HG03575 (cell line): ENCODE results near the gene GLI3.

Source experiments
- ATAC-seq: cut with Tn5 transposase; IDR thresholded peaks from one replicate; pipeline ENCODE4 v1.9.1; 2021; ENCODE audit not compliant: unreplicated experiment, insufficient number of reproducible peaks, low FRiP score; ENCODE audit errors: extremely low read depth

GLI3 gene

DNA sequence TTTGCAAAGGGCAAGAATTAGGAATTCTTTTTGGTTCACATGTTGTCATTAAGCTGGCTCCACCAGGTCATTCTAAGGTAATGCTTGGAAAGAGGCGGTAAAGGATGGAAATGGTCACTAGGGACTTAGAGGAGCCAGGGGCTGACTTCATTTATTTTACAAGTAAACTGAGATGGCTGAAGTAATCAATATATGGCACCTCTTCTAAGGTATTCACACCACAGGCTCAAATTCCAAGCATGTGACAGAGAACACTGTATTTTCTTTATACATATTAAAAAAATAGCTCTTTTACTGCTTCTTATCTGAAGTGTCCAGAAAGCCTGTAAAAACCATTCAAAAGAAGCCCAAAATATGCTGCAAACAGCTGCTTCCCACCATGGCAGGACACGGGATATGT lies 239.0 kb downstream of the GLI3 start:
- no peak for ATAC-seq

DNA sequence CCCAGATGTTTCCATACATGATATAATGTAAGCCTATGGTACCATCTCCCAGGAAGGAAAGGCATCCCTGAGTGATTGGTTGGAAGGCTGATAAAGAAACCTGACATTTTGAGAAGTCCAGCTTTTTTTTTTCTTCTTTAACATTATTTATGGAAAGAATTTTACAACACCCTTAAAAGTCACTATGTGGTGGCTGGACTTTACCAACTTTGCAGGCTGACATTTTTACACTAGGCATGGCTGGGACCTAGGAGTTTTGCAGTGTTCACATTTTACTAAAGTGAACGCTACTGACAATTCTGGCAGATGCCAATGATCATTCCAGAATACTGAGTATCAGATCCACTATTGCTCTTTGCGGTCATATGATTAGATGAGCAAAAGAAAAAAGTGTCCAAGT lies 239.9 kb downstream of the GLI3 start:
- ATAC-seq = no peak

DNA sequence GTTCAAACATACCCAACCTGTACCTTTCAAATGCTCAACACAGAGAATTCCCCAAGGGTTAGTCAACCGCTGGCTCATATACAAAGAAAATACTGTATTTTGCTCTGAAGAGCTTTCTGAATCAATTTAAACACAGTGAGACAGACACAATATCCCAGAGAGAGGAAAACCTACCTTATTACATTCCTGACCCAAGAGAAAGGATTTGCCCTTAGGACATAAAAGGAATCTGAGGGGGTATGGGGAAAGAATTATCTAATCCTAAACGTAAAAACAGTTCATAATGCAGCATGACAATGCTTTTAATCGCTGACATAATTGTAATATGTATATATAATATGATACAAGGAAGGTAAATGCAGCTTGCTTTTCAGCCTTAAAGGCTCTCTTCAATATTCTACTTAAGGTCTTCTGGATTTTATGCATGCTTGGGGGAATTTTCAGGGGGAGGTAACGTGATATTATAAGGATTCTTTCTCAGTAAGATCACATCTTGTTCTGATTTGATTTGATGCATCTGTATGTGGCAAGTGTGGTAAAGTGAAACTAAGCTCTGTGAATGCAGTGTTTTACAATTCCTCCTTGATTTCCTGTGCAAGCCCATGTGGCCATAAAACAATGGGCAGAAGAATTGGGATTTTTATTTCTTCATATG lies 240.5 kb downstream of the GLI3 start:
- no peak for ATAC-seq

DNA sequence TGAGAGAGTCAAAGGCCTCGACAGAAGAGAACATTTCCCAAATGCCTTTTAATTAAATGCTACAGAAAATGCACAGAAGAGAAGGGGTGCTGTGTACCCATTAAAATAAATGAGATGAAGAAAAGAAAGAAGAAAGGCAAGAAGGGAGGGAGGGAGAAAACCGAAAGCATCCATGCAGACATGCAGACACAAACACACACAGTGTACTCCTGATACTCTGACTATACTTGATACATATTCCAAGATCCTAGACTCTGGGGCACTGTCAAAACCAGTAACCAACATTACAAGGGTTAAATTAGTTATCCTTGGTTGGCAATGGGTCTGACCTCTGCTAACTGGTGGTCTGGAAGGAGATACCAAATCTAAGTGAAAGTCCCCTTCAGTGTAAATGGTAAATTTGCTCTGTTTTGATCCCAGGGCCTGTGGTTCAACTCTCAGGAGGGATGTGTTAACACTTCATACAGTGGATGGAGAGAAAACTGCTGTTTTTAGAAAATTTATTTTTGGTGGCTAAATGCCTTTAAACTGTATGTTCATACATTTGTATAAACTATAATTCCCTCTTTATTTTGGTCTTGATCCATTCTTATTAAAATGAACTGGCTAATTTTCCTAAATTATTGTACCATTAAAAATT lies 241.3 kb downstream of the GLI3 start:
- no peak for ATAC-seq

DNA sequence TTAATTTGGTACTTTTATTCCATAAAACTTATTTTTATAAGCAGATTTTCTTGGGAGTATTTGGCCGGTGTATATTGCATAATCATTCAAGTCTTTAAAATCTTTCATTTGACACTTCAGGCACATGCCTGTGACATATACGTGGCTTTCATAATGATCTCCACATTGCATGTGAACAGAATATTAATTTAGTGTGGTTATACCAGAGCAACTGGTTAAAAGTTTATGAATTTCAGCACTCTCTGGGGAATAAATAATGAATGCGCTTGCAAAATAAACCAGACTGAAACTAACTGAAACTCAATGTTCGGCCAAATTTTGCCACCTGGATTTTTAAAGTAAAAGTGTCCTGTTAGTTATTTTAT lies 242.3 kb downstream of the GLI3 start:
- no peak for ATAC-seq

DNA sequence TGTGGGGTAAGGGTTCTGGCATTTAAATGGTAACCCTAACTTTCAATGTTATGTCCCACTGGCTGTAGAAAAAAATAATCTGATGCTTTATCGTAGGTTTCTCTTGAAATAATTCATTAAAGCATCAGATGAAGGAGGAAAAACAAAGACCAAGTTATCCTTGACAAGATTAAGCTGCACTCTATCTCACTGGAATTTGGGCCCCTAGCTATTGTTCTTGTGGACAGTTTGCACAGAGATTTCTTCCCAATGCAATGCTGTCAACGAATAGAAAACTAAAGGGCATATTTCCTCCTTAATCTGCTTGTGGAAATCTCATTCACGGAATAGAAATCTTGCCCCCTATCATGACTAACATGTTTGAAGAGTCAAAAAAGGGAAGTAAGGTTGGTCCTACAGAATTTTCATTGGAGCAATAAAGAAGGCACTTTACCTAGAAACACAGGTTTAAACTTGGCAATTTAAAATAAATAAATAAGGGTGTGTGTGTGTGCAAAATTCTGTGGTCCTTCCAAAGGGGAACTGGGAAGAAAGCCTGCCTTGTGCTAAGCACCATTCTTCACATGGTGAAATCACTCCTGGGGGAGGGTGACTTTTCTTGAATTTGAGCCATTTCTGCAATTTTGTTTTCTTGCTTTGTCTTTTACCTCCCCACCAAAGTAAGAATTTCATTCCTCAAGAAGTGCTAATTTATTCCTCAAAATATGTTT lies 242.8 kb downstream of the GLI3 start:
- no peak for ATAC-seq

DNA sequence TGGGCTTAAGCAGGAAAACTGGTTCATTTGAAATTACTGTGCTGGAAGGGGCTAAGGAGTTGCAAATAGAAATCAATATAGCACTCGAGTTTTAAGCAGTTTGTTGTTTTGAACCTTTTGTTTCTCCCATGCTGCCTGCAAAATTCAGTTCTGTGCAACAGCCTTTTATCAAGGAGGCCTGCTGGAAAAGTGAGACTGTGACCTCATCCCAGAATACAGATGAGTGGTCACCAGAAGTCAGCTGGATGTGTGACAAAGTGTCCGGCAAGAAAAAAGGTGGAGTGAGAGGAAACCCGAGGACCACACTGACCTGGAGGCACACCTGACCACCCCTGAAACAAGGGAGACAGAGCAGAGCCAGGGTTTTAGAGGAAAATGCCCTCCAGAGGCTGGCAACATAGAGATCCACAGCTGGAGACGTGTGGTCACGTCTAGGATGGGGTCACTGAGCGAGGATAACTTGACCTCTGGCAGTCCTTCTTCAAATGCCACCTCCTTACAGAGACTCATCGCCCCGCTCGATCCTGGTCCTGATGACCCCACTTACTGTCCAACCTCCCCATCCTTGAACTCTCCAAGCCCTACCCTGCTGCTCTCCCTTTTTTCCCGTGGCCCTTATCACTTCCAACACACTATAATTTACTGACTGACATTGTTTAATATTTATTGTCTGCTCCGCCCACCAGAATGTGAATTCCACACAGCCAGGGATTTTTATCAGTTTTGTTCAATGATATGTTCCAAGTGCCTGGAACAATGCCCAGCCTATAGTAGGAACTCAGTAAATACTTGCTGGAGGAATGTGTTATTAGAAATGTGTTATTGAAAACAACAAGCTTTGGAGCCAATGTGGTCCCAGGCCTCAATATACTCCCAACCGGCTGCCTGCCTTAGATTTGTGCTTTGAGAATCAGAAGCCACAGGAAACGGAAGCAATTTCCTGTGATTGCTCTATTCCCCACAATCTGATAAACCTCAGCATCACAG lies 243.8 kb downstream of the GLI3 start:
- ATAC-seq = no peak

DNA sequence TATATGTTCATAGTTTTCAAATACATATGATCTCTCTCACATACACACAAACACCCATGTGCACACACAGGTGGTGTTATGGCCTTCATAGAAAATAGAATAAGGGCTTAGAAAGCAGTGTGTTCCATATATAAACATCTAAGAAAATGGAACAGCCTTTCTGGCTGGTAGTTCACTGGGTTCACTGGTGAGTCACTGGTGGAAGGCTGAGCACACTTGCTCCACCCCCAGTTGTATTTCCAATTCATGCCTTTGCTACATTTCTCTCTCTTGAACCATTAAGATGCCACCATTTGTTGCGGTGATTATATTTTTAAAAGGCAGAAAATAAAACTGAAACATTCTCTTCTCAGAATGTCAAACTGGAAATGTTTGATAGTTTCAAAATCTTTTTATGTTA lies 252.1 kb downstream of the GLI3 start:
- no peak for ATAC-seq

DNA sequence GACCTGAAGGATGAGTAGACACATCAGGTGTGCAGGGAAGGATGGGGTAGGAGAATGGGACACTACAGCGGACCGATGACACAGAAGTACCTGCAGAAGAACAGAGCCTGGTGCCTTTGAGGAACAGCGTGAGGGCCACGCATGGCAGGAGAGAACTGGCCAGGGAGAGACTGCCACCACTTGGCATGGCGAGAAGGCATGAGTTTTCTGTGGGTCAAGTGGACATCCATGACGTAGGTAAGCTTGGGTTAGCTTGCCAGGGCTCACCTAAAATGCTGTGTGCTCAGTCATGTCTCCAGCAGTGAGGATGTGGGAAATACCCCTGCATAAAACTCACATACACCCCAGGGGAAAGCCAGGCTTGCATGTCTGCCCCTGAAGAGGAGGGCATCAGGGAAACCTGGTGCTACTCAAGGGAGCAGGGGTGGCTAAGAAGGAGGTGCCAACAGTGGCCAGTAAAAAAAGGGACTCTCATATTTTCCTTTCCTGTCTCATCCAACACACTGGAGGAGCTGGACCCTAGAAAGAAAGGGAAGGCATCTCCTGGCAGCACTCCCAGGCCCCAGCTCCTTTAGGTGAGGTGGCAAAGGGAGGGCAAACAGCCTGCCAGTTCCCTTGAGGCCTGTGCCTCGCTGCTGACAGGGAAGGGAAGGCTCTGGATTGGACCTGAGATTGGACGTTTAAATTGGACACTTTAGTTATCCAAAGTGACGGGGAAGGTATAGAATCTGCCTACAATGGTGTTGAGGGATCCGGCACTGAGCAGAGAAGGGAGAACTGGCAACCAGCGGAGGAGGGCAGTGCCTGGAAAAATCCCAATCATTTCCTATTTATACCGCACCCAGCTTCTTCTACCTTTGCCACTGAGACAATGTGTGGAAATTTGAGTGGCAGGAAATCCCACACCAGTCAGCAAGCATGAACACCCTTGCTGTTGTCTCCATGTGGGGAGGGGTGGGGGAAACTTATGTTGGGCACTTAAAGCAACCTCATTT lies 255.7 kb downstream of the GLI3 start:
- ATAC-seq = no peak

DNA sequence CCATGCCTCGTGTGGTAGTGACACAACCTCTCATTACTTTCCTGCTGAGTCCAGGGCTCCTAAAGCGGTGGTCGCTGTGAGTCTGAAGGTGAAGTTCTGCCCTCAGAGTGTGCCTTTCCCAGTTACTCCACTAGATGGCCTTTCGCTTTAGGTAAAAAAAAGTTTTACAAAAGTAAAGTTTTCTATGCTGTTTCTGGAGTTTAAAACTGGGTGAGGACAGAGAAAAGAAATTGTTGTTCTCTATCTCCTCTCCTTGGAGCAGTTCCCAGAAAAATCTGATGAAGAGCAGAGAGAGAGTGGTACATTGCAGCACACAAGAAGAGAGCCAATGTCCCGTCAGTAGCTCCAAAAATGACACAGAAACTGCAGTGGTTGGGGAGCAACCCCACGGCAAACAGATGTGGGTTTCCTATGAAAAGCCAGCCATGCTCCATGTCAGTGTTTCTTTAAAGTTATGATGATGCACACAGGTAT lies 257.1 kb downstream of the GLI3 start:
- ATAC-seq = no peak

DNA sequence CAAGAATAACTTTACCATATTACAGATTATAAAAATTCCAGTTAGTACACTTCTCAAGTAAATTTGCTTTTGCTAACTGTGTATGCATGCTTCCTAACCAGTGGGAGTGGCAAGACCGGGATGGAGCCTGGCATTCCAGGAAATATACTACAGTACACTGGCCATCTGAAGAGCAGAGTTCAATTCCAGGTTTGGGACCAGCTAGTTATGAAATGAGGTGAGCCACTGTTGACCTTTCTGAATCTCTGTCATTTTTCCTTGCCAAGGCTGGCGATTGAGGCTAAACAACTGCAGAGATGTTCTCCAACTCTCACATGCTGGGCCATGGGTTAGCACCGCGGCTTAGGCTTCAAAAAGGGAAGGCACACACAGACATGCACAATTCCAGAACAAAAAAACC lies 258.2 kb downstream of the GLI3 start:
- no peak for ATAC-seq

DNA sequence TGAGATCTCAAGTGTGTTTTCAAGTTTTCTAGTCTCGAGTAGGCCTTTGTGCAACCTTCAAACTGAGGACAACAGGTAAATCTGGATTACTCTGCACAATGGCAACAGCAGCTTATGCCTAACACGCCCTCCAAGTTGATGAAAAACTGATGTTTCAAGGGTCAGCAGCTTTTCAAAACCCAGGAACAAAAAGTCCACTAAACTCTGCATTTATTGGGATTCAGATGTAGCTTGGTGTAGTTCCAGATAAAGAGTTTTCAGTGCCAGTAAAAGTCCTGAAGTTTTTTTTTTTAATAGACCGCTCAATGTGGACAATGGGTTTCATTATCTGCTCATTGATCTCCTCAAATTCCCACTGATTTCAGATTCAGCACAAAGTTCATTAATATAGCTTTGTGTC lies 259.3 kb downstream of the GLI3 start:
- no peak for ATAC-seq

DNA sequence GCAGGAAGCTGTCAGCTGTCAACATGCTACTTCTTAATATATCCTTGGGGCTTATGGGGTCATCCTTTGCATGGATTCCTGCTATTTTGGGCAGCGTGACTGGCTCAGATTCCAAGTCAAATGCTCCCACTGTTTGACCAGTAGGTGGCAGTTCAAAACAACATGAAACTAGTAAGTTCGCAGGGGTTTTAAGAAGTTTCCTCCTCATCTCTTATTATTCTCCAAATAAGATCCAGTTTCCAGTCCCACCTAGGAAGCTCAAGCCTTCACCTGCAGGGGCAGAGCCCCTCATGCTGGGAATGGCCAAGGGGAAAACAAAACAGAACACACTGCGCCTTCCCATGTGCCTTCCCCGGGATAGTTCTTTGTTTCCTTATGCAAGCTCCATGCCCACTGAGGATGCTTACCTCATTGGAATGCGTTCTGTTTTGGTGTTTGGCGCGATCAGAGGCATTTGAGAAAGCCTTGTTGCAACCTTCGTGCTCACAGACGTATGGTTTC lies 259.8 kb downstream of the GLI3 start:
- ATAC-seq = no peak

DNA sequence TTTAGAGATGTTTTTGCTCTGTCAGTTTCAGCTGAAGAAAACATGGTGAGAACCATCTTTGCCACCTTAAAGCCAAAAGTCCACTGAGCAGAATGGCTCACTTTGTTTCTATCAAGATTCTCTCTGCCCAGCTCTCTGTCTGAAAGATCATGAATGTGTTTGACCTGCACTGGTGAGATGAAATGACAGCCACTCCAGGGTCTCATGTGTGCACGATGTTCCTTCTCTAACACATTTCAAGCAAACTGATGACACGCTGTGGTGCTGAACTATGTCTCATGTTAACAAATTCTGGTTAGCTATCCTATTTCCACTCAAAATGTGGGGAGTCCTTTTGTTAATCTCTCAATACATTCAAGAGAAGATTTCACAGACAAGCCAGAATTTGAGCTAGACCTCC lies 260.6 kb downstream of the GLI3 start:
- no peak for ATAC-seq

DNA sequence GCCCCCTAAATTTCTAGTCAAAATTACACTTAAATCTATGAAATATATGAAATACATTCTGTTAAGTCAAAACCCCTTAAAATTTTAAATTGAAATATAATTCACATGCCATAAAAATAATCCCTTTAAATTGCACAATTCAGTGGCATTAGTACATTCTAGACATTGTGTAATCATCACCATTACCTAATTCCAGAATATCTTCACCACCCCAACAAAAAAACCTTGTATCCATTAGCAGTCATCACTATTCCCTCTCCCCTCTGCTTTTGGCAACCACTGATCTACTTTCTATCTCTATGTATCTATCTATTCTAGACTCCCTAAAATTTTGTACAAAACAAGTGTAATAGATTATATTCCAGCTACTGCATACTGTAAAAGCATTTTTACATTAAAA lies 261.2 kb downstream of the GLI3 start:
- ATAC-seq = no peak

DNA sequence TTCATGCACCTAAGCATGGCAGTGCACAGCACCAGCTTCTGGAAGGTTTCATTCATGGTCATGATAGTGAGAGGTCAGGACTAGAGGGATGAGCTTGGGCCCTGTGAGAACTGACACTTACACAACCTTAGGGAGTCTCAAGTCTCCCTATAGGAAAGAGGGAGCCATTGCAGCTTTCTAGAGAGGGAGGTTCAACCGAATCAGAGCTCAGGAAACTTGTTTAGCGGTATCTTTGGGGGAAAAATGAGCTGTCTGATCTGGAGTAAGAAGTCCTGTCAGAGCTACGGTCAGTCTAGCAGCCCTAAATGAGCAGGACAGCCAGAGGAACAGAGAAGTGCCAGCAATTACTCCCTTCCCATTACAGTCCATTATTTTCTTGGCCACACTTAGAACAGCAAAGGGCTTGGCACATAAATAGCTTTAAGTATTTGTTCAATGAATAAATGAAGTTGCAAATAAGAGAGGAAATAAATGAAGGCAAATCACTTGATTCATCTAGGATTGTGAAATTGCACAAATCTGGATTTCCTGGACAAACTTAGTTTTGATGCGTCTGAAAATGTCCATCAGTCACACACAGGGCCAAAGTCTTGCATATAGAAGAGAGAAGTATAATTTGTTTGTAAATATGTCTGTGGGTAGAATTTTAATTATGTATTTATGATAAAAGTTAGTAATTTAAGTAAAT lies 262.0 kb downstream of the GLI3 start:
- no peak for ATAC-seq

DNA sequence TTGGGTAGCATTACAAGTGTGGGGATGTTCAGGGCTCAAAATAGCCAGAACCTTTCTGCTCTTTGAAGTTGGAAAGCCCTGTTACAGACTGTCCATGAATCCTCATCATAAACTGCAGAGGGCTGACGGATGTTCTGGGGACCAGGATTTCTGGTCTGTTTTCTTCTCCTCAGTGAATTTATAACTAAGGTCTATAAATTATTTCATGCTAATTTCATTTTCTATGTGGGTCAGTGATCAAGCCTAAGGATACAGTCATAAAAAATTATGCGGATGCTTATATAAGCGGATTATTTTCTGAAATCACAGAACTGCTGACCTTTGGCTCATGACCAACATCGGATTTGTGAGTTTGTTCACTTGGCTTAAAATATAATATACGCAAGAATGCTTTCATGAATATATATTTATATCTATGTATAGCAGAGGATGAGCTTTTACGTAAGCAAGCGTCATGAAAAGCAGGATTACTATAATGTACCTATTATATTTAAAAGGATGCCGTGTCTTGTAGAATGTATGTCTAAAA lies 263.7 kb downstream of the GLI3 start:
- no peak for ATAC-seq
